ENCODE measurements around the gene CHST11.

Gene CHST11

GRCh38 chr12:104599272-104600035 is 142.7 kb downstream of the CHST11 start:
- no peak overlapping the region for H3K27ac Mint-ChIP-seq
- H3K4me1 Mint-ChIP-seq (ENCODE audit: low read depth) = peaks cover 86% of the 10 kb centered on the region
- H3K36me3 Mint-ChIP-seq (ENCODE audit: low read depth) = peaks cover 17% of the 10 kb centered on the region
- no peaks in the 10 kb centered on the region for H3K27me3 Mint-ChIP-seq
- no peak overlapping the region for H3K4me3 Mint-ChIP-seq
- no peaks in the 10 kb centered on the region for H3K9me3 Mint-ChIP-seq

- H3K36me3 Mint-ChIP-seq (ENCODE audit: low read depth) = peaks cover 21% of the 10 kb centered on the region
- H3K9me3 Mint-ChIP-seq = no peaks in the 10 kb centered on the region
- no peak overlapping the region for H3K4me3 Mint-ChIP-seq
- H3K27me3 Mint-ChIP-seq = no peaks in the 10 kb centered on the region
- peaks cover 92% of the 10 kb centered on the region for H3K4me1 Mint-ChIP-seq (ENCODE audit: low read depth)
- H3K27ac Mint-ChIP-seq = no peak overlapping the region
Measured at GRCh38 chr12:104600036-104600712, 143.4 kb downstream of the CHST11 start.

- Mint-ChIP-seq H3K36me3 (ENCODE audit: low read depth) (peaks cover 21% of the 10 kb centered on the region), H3K9me3 (no peaks in the 10 kb centered on the region), H3K27ac (peak overlapping the region; percentile 26), H3K4me3 (no peak overlapping the region), H3K4me1 (ENCODE audit: low read depth) (peaks cover 88% of the 10 kb centered on the region), H3K27me3 (no peaks in the 10 kb centered on the region)
Measured at GRCh38 chr12:104600790-104601739, 144.3 kb downstream of the CHST11 start.

GRCh38 chr12:104602406-104602805 is 145.7 kb downstream of the CHST11 start:
- no peaks in the 10 kb centered on the region for H3K9me3 Mint-ChIP-seq
- no peak overlapping the region for H3K4me3 Mint-ChIP-seq
- H3K27me3 Mint-ChIP-seq = no peaks in the 10 kb centered on the region
- H3K27ac Mint-ChIP-seq = no peak overlapping the region
- peaks cover 74% of the 10 kb centered on the region for H3K4me1 Mint-ChIP-seq (ENCODE audit: low read depth)
- H3K36me3 Mint-ChIP-seq (ENCODE audit: low read depth) = peaks cover 21% of the 10 kb centered on the region

- H3K9me3 Mint-ChIP-seq = no peaks in the 10 kb centered on the region
- H3K36me3 Mint-ChIP-seq (ENCODE audit: low read depth) = peaks cover 21% of the 10 kb centered on the region
- no peaks in the 10 kb centered on the region for H3K27me3 Mint-ChIP-seq
- no peak overlapping the region for H3K27ac Mint-ChIP-seq
- H3K4me1 Mint-ChIP-seq (ENCODE audit: low read depth) = peaks cover 69% of the 10 kb centered on the region
- H3K4me3 Mint-ChIP-seq = no peak overlapping the region
Measured at GRCh38 chr12:104602896-104603295, 146.1 kb downstream of the CHST11 start.

GRCh38 chr12:104603545-104603973 is 146.8 kb downstream of the CHST11 start:
- Mint-ChIP-seq H3K9me3 (no peaks in the 10 kb centered on the region), H3K27me3 (no peaks in the 10 kb centered on the region), H3K4me3 (peak overlapping the region; percentile 14), H3K4me1 (ENCODE audit: low read depth) (peaks cover 63% of the 10 kb centered on the region), H3K27ac (peak overlapping the region; percentile 67), H3K36me3 (ENCODE audit: low read depth) (peaks cover 21% of the 10 kb centered on the region)

- Mint-ChIP-seq H3K4me1 (ENCODE audit: low read depth) (peaks cover 59% of the 10 kb centered on the region), H3K36me3 (ENCODE audit: low read depth) (peaks cover 21% of the 10 kb centered on the region)
Measured at GRCh38 chr12:104604070-104604994, 147.6 kb downstream of the CHST11 start.

GRCh38 chr12:104604995-104605675 is 148.4 kb downstream of the CHST11 start:
- Mint-ChIP-seq H3K9me3 (no peaks in the 10 kb centered on the region), H3K4me3 (peak overlapping the region; percentile 3), H3K27me3 (no peaks in the 10 kb centered on the region), H3K4me1 (ENCODE audit: low read depth) (peaks cover 53% of the 10 kb centered on the region), H3K27ac (peak overlapping the region; percentile 67), H3K36me3 (ENCODE audit: low read depth) (peaks cover 21% of the 10 kb centered on the region)

More at GRCh38 chr12:104604070-104604994, 147.6 kb downstream of the CHST11 start:
- peak overlapping the region; percentile 14 for H3K4me3 Mint-ChIP-seq
- no peaks in the 10 kb centered on the region for H3K27me3 Mint-ChIP-seq
- peak overlapping the region; percentile 67 for H3K27ac Mint-ChIP-seq
- no peaks in the 10 kb centered on the region for H3K9me3 Mint-ChIP-seq

GRCh38 chr12:104605685-104606084 is 148.9 kb downstream of the CHST11 start:
- Mint-ChIP-seq H3K27ac (no peak overlapping the region), H3K36me3 (ENCODE audit: low read depth) (peaks cover 21% of the 10 kb centered on the region), H3K27me3 (no peaks in the 10 kb centered on the region)

GRCh38 chr12:104608998-104609397 is 152.2 kb downstream of the CHST11 start:
- Mint-ChIP-seq H3K36me3 (ENCODE audit: low read depth) (peaks cover 4% of the 10 kb centered on the region), H3K9me3 (no peaks in the 10 kb centered on the region), H3K4me1 (ENCODE audit: low read depth) (peaks cover 34% of the 10 kb centered on the region), H3K4me3 (no peak overlapping the region), H3K27ac (no peak overlapping the region), H3K27me3 (no peaks in the 10 kb centered on the region)

More at GRCh38 chr12:104605685-104606084, 148.9 kb downstream of the CHST11 start:
- no peak overlapping the region for H3K4me3 Mint-ChIP-seq
- H3K4me1 Mint-ChIP-seq (ENCODE audit: low read depth) = peaks cover 51% of the 10 kb centered on the region
- H3K9me3 Mint-ChIP-seq = no peaks in the 10 kb centered on the region

- Mint-ChIP-seq H3K4me1 (ENCODE audit: low read depth) (peaks cover 30% of the 10 kb centered on the region), H3K36me3 (ENCODE audit: low read depth) (peaks cover 4% of the 10 kb centered on the region), H3K27ac (no peak overlapping the region), H3K9me3 (no peaks in the 10 kb centered on the region), H3K27me3 (no peaks in the 10 kb centered on the region), H3K4me3 (no peak overlapping the region)
Measured at GRCh38 chr12:104609445-104609844, 152.7 kb downstream of the CHST11 start.

GRCh38 chr12:104610513-104611235 is 153.9 kb downstream of the CHST11 start:
- no peaks in the 10 kb centered on the region for H3K27me3 Mint-ChIP-seq
- H3K36me3 Mint-ChIP-seq (ENCODE audit: low read depth) = no peaks in the 10 kb centered on the region
- no peaks in the 10 kb centered on the region for H3K9me3 Mint-ChIP-seq
- H3K27ac Mint-ChIP-seq = no peak overlapping the region
- H3K4me3 Mint-ChIP-seq = no peak overlapping the region
- H3K4me1 Mint-ChIP-seq (ENCODE audit: low read depth) = peaks cover 21% of the 10 kb centered on the region

GRCh38 chr12:104611671-104612070 is 154.9 kb downstream of the CHST11 start:
- no peak overlapping the region for H3K27ac Mint-ChIP-seq
- H3K27me3 Mint-ChIP-seq = no peaks in the 10 kb centered on the region
- H3K36me3 Mint-ChIP-seq (ENCODE audit: low read depth) = no peaks in the 10 kb centered on the region
- H3K9me3 Mint-ChIP-seq = no peaks in the 10 kb centered on the region
- no peak overlapping the region for H3K4me3 Mint-ChIP-seq
- peaks cover 19% of the 10 kb centered on the region for H3K4me1 Mint-ChIP-seq (ENCODE audit: low read depth)
